Measurements from ENCODE around the gene TMEM59L. TPM values are rescaled to one million over a fixed set of nuclear protein-coding genes. Genes with fewer than 3 reads are reported as not detected.
A peak's percentile ranks its signal among the peaks of the same experiment; 100 is the strongest.

TMEM59L gene
- total and polyA plus RNA-seq, 9 donors, result 3.9 to 23.6 (median 14.9) TPM

DNA sequence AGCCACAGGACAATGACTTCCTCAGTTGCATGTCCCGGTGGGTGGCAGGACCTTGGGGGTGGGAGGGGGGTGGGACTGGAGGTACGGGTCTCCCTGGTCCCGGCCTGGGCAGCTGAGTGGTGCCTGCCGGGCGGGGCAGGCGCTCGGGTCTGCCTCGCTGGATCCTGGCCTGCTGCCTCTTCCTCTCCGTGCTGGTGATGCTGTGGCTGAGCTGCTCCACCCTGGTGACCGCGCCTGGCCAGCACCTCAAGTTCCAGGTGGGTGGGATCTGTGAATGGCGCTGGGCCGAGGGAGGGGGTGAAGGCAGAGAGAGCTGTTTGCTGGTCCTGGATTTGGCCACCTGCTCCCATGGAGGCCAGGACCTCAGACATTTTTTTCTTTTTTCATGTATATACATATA is 5.6 kb downstream of the TMEM59L start:
- peaks cover 30% of the 10 kb centered on the region for H3K27me3 ChIP-seq (ENCODE audit: control insufficient read depth, insufficient read depth, low read length)
- H3K27ac ChIP-seq (ENCODE audit: low read length), result no peak overlapping the region
- 88% methylated on average over 12 of the region's 13 CpGs for WGBS (ENCODE audit: insufficient coverage)

DNA sequence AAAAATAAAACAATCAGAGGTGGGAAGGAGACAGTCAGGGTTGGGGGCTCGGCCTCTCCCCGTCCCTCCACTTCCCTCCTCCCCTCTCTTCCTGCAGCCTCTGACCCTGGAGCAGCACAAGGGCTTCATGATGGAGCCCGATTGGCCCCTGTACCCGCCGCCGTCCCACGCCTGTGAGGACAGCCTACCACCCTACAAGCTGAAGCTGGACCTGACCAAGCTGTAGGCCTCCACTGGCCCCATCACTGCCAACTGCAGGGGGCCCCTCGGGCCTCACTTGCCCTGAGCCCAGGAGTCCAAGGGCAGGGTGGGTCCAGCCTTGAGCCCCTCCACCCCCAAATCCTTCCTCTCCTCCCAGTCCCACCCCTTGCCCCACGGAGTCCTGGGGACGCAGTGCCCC is 7.6 kb downstream of the TMEM59L start:
- WGBS (ENCODE audit: insufficient coverage), result 72% methylated on average over 7 of the region's 10 CpGs
- H3K27me3 ChIP-seq (ENCODE audit: control insufficient read depth, insufficient read depth, low read length), result peaks cover 10% of the 10 kb centered on the region
- DNase-seq, result no peak
- H3K9me3 ChIP-seq (replicated peaks; ENCODE audit: control insufficient read depth, low read depth, low read length), result no peaks in the 10 kb centered on the region
- no peak overlapping the region for H3K27ac ChIP-seq (ENCODE audit: low read length)
- H3K4me1 ChIP-seq (ENCODE audit: control insufficient read depth, insufficient read depth, low read length), result no peaks in the 10 kb centered on the region
- H3K4me3 ChIP-seq (ENCODE audit: low read length), result no peak overlapping the region
- no peaks in the 10 kb centered on the region for H3K36me3 ChIP-seq (ENCODE audit: control insufficient read depth, insufficient read depth, low read length)

More for the DNA sequence above, 5.6 kb downstream of the TMEM59L start:
- no peaks in the 10 kb centered on the region for H3K36me3 ChIP-seq (ENCODE audit: control insufficient read depth, insufficient read depth, low read length)
- no peak for DNase-seq
- no peak overlapping the region for H3K4me3 ChIP-seq (ENCODE audit: low read length)
- H3K4me1 ChIP-seq (ENCODE audit: control insufficient read depth, insufficient read depth, low read length), result peaks cover 3% of the 10 kb centered on the region
- H3K9me3 ChIP-seq (replicated peaks; ENCODE audit: control insufficient read depth, low read depth, low read length), result no peaks in the 10 kb centered on the region

DNA sequence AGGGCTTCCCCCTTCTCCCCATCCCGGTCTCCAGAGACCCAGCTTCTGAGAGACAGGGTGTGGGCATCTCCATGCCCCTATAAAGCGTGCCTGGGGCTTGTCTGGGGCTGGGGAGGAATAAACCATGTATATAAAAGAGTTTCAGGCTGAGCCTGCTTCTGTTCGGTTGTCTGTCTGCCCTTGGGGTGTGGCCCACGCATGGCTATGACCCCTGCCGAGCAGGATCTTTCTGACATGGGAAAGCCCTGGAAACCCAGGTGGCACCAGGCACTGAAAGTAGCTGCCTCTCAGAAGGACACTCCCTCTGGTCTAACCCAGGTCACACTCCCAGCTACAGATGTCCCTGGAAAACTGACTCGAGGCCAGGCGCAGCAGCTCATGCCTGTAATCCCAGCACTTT is 8.2 kb downstream of the TMEM59L start:
- H3K36me3 ChIP-seq (ENCODE audit: control insufficient read depth, insufficient read depth, low read length), result no peaks in the 10 kb centered on the region
- H3K4me1 ChIP-seq (ENCODE audit: control insufficient read depth, insufficient read depth, low read length), result no peaks in the 10 kb centered on the region
- H3K27me3 ChIP-seq (ENCODE audit: control insufficient read depth, insufficient read depth, low read length), result peaks cover 8% of the 10 kb centered on the region
- WGBS (ENCODE audit: insufficient coverage), result 77% methylated on average over 5 of the region's 7 CpGs
- H3K4me3 ChIP-seq (ENCODE audit: low read length), result no peak overlapping the region
- no peak overlapping the region for H3K27ac ChIP-seq (ENCODE audit: low read length)
- H3K9me3 ChIP-seq (replicated peaks; ENCODE audit: control insufficient read depth, low read depth, low read length), result no peaks in the 10 kb centered on the region
- DNase-seq, result no peak

DNA sequence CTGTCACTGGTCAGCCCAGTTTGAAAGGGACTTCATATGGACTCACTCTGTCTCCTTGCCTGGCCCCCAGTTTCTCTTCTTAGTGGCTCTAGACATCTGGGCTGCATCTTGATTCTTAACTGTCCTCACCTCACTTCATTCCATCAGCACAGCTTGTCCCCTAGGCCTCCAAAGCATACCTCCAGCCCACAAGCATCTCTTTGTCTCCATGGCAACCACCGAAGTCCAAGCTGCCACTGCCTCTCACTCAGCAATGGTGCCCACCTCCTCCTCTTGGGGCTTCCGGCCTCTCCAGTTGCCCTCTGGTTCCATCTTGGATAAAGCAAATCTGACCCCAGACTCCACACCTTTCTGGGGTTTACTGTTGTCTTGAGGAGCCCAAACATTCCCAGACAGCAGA is 14.2 kb downstream of the TMEM59L start:
- DNase-seq, result no peak
- WGBS (ENCODE audit: insufficient coverage), result 55% methylated on average over 2 of the region's 2 CpGs
- Histone ChIP-seq H3K36me3 (ENCODE audit: control insufficient read depth, insufficient read depth, low read length) (no peaks in the 10 kb centered on the region), H3K4me3 (ENCODE audit: low read length) (no peak overlapping the region), H3K9me3 (replicated peaks; ENCODE audit: control insufficient read depth, low read depth, low read length) (no peaks in the 10 kb centered on the region), H3K27me3 (ENCODE audit: control insufficient read depth, insufficient read depth, low read length) (peaks cover 10% of the 10 kb centered on the region), H3K4me1 (ENCODE audit: control insufficient read depth, insufficient read depth, low read length) (no peaks in the 10 kb centered on the region), H3K27ac (ENCODE audit: low read length) (no peak overlapping the region)

DNA sequence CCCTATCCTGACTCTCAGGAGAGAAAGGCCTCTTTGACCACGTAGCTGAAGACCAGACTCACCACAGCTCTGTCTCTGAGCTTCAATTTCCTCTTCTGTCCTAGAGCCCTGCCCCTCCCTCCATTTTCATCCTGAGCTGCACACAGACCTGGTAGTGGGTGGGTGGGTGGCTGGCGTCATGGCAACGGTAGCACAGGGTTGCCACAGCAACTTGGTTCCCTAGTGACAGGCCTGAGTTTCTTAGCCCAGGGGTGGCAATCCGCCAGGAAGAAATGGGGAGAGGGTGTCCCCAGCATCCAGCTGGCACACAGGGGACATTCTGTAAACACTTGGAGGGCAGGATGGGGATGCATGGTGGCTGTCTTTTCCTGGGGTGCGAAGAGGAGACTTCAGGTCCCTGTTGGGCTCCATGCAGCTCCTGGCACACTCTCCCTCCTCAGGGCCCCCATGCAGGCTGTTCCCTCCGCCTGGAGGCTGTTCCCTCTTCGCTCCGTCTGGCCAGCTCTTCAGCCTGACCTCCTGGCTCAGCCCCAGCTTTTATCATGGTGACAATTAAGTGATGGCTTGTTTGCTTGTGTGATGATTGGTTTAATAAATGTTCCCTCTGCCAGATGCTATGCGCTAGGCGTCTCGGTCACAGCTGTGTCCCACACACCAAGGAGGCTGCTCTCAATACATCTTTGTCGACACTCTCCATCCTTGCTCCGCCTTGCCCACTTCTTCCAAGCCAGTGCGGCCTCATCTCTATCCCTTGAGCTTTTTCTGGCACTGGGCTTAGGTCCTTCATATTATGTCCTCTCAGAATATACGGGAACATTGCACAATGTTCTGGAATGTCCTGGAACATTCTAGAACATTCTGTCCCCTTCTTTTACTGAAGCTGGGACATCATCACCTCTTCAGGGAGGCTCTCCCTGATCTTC is 16.8 kb downstream of the TMEM59L start:
- Histone ChIP-seq H3K9me3 (replicated peaks; ENCODE audit: control insufficient read depth, low read depth, low read length) (no peaks in the 10 kb centered on the region), H3K27ac (ENCODE audit: low read length) (no peak overlapping the region), H3K27me3 (ENCODE audit: control insufficient read depth, insufficient read depth, low read length) (peaks cover 10% of the 10 kb centered on the region), H3K36me3 (ENCODE audit: control insufficient read depth, insufficient read depth, low read length) (no peaks in the 10 kb centered on the region), H3K4me3 (ENCODE audit: low read length) (no peak overlapping the region), H3K4me1 (ENCODE audit: control insufficient read depth, insufficient read depth, low read length) (no peaks in the 10 kb centered on the region)
- DNase-seq, result no peak
- 38% methylated on average over 12 of the region's 15 CpGs for WGBS (ENCODE audit: insufficient coverage)

DNA sequence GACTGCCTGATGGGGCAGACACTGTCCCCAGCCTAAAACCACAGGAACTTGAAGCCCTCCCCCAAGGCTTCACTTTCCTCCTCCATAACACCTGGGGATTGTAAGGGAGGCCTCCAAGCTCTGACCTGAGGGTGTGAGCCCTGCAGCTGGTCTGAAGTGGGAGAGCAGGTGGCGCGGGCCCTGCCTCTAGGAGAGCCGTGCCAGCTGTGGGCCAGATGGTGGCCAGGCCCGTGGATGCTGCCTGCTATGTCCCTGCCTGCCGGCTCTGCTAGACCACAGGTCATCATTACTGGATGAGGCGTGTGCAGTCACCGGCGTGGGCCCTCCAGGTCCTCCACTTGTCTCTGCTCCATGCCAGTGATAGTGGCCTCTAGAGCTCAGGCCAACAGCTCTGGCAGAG is 20.7 kb downstream of the TMEM59L start:
- Histone ChIP-seq H3K36me3 (ENCODE audit: control insufficient read depth, insufficient read depth, low read length) (no peaks in the 10 kb centered on the region), H3K4me1 (ENCODE audit: control insufficient read depth, insufficient read depth, low read length) (peaks cover 10% of the 10 kb centered on the region), H3K27ac (ENCODE audit: low read length) (no peak overlapping the region), H3K9me3 (replicated peaks; ENCODE audit: control insufficient read depth, low read depth, low read length) (no peaks in the 10 kb centered on the region), H3K4me3 (ENCODE audit: low read length) (no peak overlapping the region), H3K27me3 (ENCODE audit: control insufficient read depth, insufficient read depth, low read length) (peaks cover 13% of the 10 kb centered on the region)
- DNase-seq, result no peak
- WGBS (ENCODE audit: insufficient coverage), result 65% methylated on average over 8 of the region's 8 CpGs

DNA sequence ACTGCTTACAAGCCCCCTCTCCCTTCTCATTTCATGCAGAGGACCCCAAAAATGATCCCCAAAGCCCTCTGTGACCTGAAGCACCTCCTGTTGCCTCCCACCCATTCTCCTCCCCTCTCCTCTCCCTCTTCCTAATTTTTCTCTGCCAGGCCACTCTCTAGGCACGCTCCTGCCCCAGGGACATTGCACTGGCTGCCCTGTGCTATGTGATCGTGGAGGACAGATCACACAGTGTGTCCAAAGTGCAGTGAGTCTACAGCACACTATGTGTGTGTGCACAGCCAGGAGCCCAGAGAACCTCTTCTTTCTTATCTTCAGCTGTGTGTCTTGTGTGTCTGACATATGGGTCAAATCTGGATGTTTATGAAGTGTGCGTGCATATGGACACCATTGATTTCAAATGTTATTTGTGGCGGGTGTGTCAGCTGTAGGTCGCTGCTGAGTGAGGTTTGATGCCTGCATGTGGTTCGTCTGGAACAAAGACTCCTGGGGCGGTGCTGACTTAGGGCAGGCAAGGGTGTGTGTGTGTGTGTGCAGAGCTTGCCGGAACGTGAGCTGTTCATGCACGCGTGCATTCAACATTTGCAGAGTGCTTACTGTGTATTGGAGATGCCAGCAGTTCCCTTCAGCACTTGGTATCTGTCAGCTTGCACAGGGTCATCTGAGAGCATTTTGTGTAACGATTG is 22.1 kb downstream of the TMEM59L start:
- 59% methylated on average over 8 of the region's 12 CpGs for WGBS (ENCODE audit: insufficient coverage)
- H3K4me3 ChIP-seq (ENCODE audit: low read length), result no peak overlapping the region
- H3K36me3 ChIP-seq (ENCODE audit: control insufficient read depth, insufficient read depth, low read length), result no peaks in the 10 kb centered on the region
- peaks cover 10% of the 10 kb centered on the region for H3K27me3 ChIP-seq (ENCODE audit: control insufficient read depth, insufficient read depth, low read length)
- no peak overlapping the region for H3K27ac ChIP-seq (ENCODE audit: low read length)
- H3K4me1 ChIP-seq (ENCODE audit: control insufficient read depth, insufficient read depth, low read length), result peaks cover 10% of the 10 kb centered on the region
- H3K9me3 ChIP-seq (replicated peaks; ENCODE audit: control insufficient read depth, low read depth, low read length), result no peaks in the 10 kb centered on the region
- no peak for DNase-seq

DNA sequence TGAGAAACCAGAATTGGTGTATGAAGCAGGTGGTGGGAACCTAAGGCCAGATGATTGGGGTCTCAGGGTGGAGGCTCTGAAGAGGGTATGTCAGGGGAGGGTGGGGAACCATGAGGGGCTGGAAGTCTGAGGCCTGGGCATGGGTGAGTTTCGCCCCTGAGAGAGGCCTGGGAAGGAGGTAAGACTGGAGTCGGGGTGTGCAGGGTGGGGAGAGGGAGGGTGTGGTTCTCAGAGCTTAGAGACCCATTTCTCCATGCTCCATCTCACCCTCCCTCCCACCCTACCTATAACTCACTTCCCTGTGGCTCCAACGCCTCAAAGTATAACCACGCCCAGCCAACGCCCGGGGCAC is 23.1 kb downstream of the TMEM59L start:
- no peak overlapping the region for H3K27ac ChIP-seq (ENCODE audit: low read length)
- H3K9me3 ChIP-seq (replicated peaks; ENCODE audit: control insufficient read depth, low read depth, low read length), result no peaks in the 10 kb centered on the region
- no peak for DNase-seq
- H3K4me1 ChIP-seq (ENCODE audit: control insufficient read depth, insufficient read depth, low read length), result peaks cover 10% of the 10 kb centered on the region
- no peaks in the 10 kb centered on the region for H3K36me3 ChIP-seq (ENCODE audit: control insufficient read depth, insufficient read depth, low read length)
- peaks cover 10% of the 10 kb centered on the region for H3K27me3 ChIP-seq (ENCODE audit: control insufficient read depth, insufficient read depth, low read length)
- no peak overlapping the region for H3K4me3 ChIP-seq (ENCODE audit: low read length)
- 5% methylated on average over 3 of the region's 6 CpGs for WGBS (ENCODE audit: insufficient coverage)

DNA sequence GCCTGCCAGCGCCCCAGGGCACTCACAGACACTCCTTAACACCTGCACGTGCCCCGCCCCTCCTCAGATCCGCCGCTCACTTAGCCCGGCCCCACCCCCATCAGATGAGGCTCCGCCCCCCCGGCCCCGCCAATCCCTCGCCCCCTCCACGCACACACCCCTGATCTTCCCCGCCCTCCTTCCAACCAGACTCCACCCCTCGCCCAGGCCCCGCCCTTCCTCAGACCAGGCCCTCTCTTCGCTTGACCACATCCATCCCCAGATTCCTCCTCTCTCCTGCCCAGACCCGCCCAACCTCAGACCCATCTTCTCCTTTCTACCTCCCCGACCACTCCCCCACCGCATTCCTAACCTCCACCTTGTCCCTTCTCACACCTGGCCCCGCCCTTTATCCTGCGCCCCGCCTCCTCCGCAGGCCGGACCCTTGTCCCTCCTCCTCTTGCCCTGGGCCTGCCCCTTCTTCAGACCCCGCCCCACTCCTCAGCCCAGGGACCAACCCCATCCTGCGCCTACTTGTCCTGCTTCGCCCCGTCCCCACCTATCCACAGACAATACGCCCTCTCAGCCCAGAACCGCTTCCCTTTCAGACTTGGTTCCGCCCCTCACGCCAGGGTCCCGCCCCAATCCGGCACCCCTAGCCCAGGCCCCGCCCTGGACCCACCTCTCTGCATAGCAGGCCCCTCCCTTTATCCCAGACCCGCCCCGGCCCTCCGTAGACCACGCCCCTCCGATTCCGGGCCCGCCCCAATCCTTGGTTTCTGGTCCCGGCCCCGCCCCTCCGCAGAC is 23.7 kb downstream of the TMEM59L start:
- no peaks in the 10 kb centered on the region for H3K36me3 ChIP-seq (ENCODE audit: control insufficient read depth, insufficient read depth, low read length)
- 1% methylated on average over 36 of the region's 44 CpGs for WGBS (ENCODE audit: insufficient coverage)
- H3K27me3 ChIP-seq (ENCODE audit: control insufficient read depth, insufficient read depth, low read length), result peaks cover 10% of the 10 kb centered on the region

More for the DNA sequence above, 23.7 kb downstream of the TMEM59L start:
- H3K4me3 ChIP-seq (ENCODE audit: low read length), result peak overlapping the region; percentile 68
- peak; percentile 94 for DNase-seq
- H3K9me3 ChIP-seq (replicated peaks; ENCODE audit: control insufficient read depth, low read depth, low read length), result no peaks in the 10 kb centered on the region
- peak overlapping the region; percentile 65 for H3K27ac ChIP-seq (ENCODE audit: low read length)
- H3K4me1 ChIP-seq (ENCODE audit: control insufficient read depth, insufficient read depth, low read length), result peaks cover 10% of the 10 kb centered on the region

All from muscle of leg (tissue), 11 donors.